Prostate gland (tissue), 2 donors: ENCODE data around the gene TMA7.

Experiments
- CTCF ChIP-seq, 4 experiments: fragments of 200-600 bp in 2 of 4; fragments of 450-650 bp in 2 of 4; sonication (generic) in 2 of 4; IDR thresholded peaks; 1 replicate in 3 of 4; 2 replicates in 1 of 4; pipeline ENCODE4 v1.5.1; 2016 to 2019; ENCODE audit warnings: antibody characterized with exemption in 4 of 4, mild to moderate bottlenecking in 2 of 4, moderate library complexity in 2 of 4
- POLR2A ChIP-seq: fragments of 450-650 bp; IDR thresholded peaks from one replicate; pipeline ENCODE4 v1.6.1; 2016; ENCODE audit warnings: antibody characterized with exemption, mild to moderate bottlenecking

GRCh38 chr3:48435223-48435595, 4.8 kb upstream of the TMA7 start:
- no peak for TF ChIP-seq CTCF (IDR thresholded peaks at IDR 0.05)
- no peak for TF ChIP-seq POLR2A
